ENCODE measurements around the gene LSM7.

The LSM7 gene

GRCh38 chr19:2328401-2329148 is at the start of gene LSM7, which contains the start of gene SPPL2B:
LSM7 (minus strand) TSS chr19:2328586; CDS start chr19:2328566, 20 bp downstream.
SPPL2B (plus strand) TSS chr19:2328684; CDS start chr19:2328710, 26 bp downstream.
- peak; percentile 86 for DNase-seq

- no peak for DNase-seq
Observed at GRCh38 chr19:2376784-2377519, 48.6 kb upstream of the LSM7 start.

GRCh38 chr19:2375353-2376121 is 47.2 kb upstream of the LSM7 start:
- no peak for DNase-seq

DNA sequence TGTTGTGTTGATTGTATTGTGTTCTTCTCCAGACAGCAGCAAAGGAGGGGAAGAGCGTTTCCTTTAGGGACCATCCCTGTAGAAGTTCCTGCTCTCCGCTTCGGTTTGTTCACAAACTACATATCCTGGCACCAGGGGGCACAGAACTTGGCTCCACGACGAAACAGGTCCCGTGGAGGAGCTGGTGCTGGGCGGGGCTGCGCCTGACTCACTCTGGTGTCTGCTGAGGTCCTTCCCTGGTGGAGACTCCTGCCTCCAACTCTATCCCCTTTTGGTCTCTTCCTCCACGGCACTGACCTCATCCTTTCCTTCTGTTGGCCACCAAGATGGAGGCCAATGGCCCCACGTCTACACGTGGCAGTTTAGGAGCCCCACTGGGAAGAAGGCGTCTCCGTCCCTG is 46.4 kb upstream of the LSM7 start:
- no peak for DNase-seq

DNA sequence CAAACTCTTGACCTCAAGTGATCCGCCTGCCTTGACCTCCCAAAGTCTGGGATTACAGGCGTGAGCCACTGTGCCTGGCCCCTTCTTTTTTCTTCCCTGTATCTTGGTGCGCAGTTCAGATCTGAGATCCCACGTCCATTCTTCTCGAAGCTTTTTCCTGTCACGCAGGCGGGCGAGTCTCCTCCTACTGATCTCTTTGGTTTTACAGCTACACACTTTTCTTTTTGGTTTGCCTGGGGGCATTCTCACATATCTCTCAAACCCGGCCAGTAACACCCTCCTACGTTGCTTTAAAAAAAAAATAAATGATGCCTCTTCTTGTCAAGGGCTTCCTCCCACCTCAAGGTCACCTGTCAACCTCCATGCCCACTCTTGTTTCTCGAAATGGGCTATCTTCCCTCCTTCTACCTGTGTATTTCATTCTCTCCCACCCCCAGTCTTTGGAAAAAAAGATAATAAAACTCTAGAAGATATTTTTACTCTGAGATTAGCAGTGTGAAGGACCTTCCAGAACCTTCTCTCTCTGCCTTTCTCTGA is 43.8 kb upstream of the LSM7 start:
- DNase-seq = no peak

- peak; percentile 35 for DNase-seq
Observed at GRCh38 chr19:2371656-2372055, 43.3 kb upstream of the LSM7 start.

GRCh38 chr19:2365201-2365970 is 37.0 kb upstream of the LSM7 start:
- DNase-seq = no peak

- no peak for DNase-seq
Observed at GRCh38 chr19:2363419-2363818, 35.0 kb upstream of the LSM7 start.

DNA sequence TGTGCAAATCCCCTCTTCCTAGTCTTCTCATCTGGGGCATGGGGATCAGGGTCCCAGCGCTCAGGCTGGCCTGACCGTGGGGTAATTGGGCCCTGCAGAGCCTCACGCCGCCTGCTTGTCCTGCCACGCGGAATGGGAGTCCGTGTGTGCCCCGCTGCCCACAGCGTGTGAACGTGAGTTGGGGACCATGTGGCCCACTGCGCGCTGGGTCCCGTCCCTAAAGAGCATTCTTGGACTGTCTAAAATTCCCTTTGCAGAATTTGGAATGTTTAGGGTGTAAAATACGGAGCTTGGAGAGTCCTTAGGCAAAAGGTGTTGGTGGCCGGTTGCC is 34.5 kb upstream of the LSM7 start:
- no peak for DNase-seq

DNA sequence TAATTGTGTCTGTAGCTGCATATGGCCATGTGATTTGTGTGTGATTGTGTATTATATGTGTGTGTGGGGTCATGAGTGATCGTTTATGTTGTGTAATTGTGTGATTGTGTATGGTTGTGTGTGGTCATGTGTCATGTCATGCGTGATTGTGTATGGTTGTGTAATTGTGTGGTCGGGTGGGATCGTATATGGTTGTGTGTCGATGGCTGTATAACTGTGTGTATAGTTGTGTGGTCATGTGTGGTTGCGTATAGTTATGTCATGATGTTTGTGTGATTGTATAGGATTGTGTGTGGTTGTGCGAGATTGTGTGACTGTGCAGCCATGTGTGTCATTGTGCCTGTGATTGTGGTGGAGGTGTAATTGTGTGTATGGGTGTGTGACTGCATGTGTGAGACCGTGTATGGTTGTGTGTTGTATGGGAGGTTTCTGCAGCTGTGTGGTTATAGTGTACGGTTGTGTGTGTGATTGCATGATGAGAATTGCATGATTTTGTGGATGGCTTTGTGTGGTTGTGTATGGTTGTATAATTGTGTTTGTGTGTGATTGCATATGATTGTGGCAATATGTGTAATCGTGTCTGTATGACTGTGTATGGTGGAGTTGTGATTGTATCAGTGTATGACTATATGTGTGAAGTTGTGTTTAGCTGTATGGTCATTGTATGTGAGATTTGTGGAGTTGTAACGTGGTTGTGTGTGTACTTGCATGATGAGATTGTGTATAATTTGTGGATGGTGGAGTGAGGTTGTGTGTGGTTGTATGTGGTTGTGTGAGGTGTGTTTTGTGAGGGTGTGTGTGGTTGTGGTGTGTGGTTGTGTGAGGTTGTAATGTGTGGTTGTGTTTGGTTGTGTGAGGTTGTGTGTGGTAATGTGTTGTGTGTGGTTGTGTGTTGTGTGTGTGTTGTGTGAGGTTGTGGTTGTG is 33.9 kb upstream of the LSM7 start:
- DNase-seq = no peak

DNA sequence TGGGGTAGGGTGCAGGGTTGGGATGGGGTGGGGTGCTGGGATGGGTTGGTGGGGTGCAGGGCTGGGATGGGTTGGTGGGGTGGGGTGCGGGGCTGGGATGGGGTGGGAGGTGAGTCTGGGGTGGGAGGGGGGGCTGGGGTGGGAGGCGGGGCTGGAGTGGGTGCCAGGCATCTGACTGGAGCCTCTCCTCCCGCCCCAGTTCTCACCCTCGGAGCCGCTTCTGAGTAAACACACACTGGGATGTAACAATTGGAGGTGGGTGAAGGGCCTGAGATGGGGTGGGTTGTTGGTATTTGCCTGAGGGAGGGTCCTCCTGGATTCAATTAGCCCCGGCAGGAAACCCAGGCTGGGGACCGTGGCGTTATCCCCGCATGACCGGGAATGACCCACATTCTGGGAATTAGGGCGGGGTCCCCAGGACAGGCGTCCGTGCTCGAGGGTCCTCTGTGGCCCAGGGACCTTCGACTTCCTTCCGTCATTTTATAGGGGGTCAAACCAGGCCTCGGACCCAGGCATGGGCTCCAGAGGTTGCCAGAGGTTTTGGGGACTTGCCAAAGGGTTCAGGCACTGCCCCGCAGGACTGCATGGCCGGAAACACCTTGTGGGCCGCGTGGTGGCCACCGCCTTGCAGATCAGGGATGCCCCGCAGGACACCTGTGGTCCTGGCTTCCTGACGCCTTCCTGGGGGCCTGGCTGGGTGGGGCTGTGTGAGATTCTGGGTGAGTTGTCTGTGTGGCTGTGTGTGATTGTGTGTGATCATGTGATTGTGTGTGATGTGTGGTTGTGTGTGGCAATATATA is 33.1 kb upstream of the LSM7 start:
- DNase-seq = no peak

- DNase-seq = no peak
Observed at GRCh38 chr19:2360833-2361232, 32.4 kb upstream of the LSM7 start.

GRCh38 chr19:2359992-2360685 is 31.8 kb upstream of the LSM7 start, which contains the start of gene TMPRSS9:
TMPRSS9 (plus strand) TSS chr19:2360265; CDS start chr19:2389786, 29,521 bp downstream.
- DNase-seq = no peak

- DNase-seq = no peak
Observed at GRCh38 chr19:2358548-2359173, 30.3 kb upstream of the LSM7 start.

DNA sequence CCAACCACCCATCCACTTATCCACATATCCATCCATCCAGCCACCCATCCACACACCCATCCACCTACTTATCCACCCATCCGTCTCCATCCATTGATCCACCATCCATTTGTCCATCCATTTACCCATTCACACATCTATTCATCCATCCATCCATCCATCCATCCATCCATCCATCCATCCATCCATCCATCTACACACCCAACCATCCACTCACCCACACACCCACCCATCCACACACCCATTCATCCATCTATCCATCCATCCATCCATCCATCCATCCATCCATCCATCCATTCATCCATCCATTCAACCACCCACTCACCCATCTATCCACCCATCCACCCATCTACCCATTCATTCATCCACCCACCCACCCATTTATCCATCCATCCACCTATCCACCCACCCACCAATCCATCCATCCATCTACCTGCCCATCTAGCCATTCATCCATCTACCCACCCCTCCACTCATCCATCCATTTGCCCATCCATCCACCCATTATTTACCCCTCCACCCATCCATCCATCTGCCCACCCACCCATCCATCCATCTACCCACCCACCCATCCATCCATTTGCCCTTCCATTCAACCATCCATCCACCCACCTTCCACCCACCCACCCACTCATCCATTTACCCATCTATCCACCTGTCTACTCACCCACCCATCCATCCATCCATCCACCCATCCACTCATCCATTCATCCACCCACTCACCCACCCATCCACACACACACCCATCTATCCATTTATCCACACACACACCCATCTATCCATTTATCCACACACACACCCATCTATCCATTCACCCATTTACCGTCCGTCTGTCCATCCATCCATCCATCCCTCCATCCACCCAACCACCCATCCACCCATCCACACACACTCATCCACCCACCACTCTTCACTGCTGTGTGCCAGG is 29.2 kb upstream of the LSM7 start:
- DNase-seq = no peak

- DNase-seq = no peak
Observed at GRCh38 chr19:2356036-2356646, 27.8 kb upstream of the LSM7 start.

DNA sequence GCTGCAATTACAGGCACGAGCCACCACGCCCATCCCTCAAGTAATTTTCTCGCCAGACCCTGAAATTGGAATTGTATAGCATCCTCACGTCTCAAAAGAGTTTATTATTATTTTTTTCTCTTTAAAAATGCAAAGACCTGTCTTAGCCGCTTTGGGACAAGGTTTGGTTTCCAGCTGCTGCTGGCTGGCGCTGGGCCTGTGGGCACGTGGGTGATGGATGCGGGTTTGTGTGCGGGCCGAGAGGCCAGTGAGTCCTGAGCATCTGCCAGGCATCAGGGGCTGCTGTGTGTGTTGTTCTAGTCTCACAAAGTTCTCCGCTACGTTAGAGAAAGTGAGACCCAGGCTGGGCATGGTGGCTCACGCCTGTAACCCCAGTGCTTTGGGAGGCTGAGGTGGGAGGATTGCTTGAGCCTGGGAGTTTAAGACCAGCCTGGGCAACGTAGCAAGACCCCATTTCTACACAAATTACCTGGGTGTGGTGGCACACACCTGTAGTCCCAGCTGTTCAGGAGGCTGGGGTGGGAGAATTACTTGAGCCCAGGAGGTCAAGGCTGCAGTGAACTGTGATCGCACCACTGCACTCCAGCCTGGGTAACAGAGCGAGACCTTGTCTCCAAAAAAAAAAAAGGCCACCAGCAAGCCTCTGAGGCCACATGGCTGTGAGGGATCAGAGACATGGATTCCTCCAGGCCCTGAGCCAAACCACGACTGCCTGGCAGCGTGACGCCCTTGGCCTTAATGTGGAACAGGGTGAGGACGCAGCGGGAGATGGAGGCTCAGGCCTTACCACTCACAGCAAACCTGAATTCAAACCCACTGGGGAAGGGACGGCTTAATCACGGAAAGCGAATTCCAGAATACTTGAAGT is 27.0 kb upstream of the LSM7 start:
- DNase-seq = no peak

Data from T1000 (cell line).